Activated CD8-positive, alpha-beta memory T cell treated with anti-CD3 and anti-CD28 coated beads, Interleukin-2, amount 50 U/mL, for 24 hours (primary cell): ENCODE data around the gene SLC22A31.
"Not testable (repeated sequence)": the region's sequence is repeated elsewhere in the genome, so short reads cannot be mapped to it uniquely, and the experiment has no call there.

ENCODE experiments used
- DNase-seq: peaks from one replicate; pipeline ENCODE4 v3.0.0-alpha.2; 2020; ENCODE audit errors: extremely low read depth

SLC22A31 gene

GRCh38 chr16:89192956-89193575, 7.3 kb downstream of the SLC22A31 start:
- peak; percentile 45 for DNase-seq

GRCh38 chr16:89192186-89192955, 8.0 kb downstream of the SLC22A31 start:
- not testable (repeated sequence) for DNase-seq

GRCh38 chr16:89191901-89192185, 8.5 kb downstream of the SLC22A31 start:
- no peak for DNase-seq

GRCh38 chr16:89191033-89191900, 9.1 kb downstream of the SLC22A31 start:
- no peak for DNase-seq

GRCh38 chr16:89190150-89190958, 10.0 kb downstream of the SLC22A31 start:
- DNase-seq, result no peak

- DNase-seq, result no peak
These were observed 10.8 kb downstream of the SLC22A31 start for GRCh38 chr16:89189358-89190025.

GRCh38 chr16:89188471-89189357, 11.6 kb downstream of the SLC22A31 start:
- DNase-seq, result not testable (repeated sequence)

- DNase-seq, result no peak
These were observed 12.5 kb downstream of the SLC22A31 start for GRCh38 chr16:89187770-89188392.

- DNase-seq, result no peak
These were observed 13.1 kb downstream of the SLC22A31 start for GRCh38 chr16:89187032-89187769.

GRCh38 chr16:89186593-89187031, 13.7 kb downstream of the SLC22A31 start:
- DNase-seq, result not testable (repeated sequence)

- DNase-seq, result not testable (repeated sequence)
These were observed 14.3 kb downstream of the SLC22A31 start for GRCh38 chr16:89185887-89186592.

- DNase-seq, result no peak
These were observed 15.2 kb downstream of the SLC22A31 start for GRCh38 chr16:89184933-89185794.

GRCh38 chr16:89184677-89184932, 15.7 kb downstream of the SLC22A31 start:
- no peak for DNase-seq

GRCh38 chr16:89183975-89184676, 16.2 kb downstream of the SLC22A31 start:
- no peak for DNase-seq

- no peak for DNase-seq
These were observed 16.9 kb downstream of the SLC22A31 start for GRCh38 chr16:89183463-89183862.

- no peak for DNase-seq
These were observed 20.6 kb downstream of the SLC22A31 start for GRCh38 chr16:89179656-89180315.

GRCh38 chr16:89179148-89179484, 21.2 kb downstream of the SLC22A31 start:
- no peak for DNase-seq
